Mesenchymal stem cell (in vitro differentiated cells and primary cell): ENCODE data around the gene RB1.

Source experiments
- DNase-seq: peaks from one replicate; pipeline ENCODE4 v3.0.0-alpha.2; 2013
- H2AFZ ChIP-seq: one replicate; pipeline ENCODE4 v1.6.1; 2013; ENCODE audit warnings: low read depth, mild to moderate bottlenecking, control low read depth, inconsistent platforms, low read length, moderate library complexity
- H2AK5ac ChIP-seq: 2 replicates; pipeline ENCODE4 v1.6.1; 2013; ENCODE audit warnings: low read length, moderate library complexity, mild to moderate bottlenecking, inconsistent platforms; ENCODE audit not compliant: severe bottlenecking
- H2BK120ac ChIP-seq: one replicate; pipeline ENCODE4 v1.6.1; 2013; ENCODE audit warnings: low read depth, mild to moderate bottlenecking, inconsistent platforms, low read length, moderate library complexity
- H2BK12ac ChIP-seq, 2 experiments: one replicate each; pipeline ENCODE4 v1.6.1; 2013; ENCODE audit warnings: inconsistent platforms in 2 of 2, low read length in 2 of 2, mild to moderate bottlenecking in 2 of 2, moderate library complexity in 2 of 2, control low read depth in 1 of 2
- H2BK15ac ChIP-seq: one replicate; pipeline ENCODE4 v1.6.1; 2013; ENCODE audit warnings: mild to moderate bottlenecking, low read depth, inconsistent platforms; ENCODE audit not compliant: poor library complexity, severe bottlenecking
- H2BK5ac ChIP-seq: 2 replicates; pipeline ENCODE4 v1.6.1; 2013; ENCODE audit warnings: low read depth, mild to moderate bottlenecking, low read length, control low read depth, inconsistent platforms; ENCODE audit not compliant: poor library complexity, severe bottlenecking
- H3K14ac ChIP-seq, 2 experiments: one replicate each; pipeline ENCODE4 v1.6.1; 2013; ENCODE audit warnings: inconsistent platforms in 2 of 2, low read length in 2 of 2, control low read depth in 1 of 2, mild to moderate bottlenecking in 1 of 2, moderate library complexity in 1 of 2
- H3K18ac ChIP-seq, 2 experiments: one replicate each; pipeline ENCODE4 v1.6.1; 2013; ENCODE audit warnings: inconsistent platforms in 2 of 2, low read length in 2 of 2, control low read depth in 1 of 2, low read depth in 1 of 2, mild to moderate bottlenecking in 1 of 2
- H3K23ac ChIP-seq, 2 experiments: one replicate each; pipeline ENCODE4 v1.6.1; 2013; ENCODE audit warnings: inconsistent platforms in 2 of 2, low read length in 2 of 2, mild to moderate bottlenecking in 2 of 2, moderate library complexity in 2 of 2, control low read depth in 1 of 2
- H3K27ac ChIP-seq: 2 replicates; pipeline ENCODE4 v1.5.1; 2013; ENCODE audit warnings: mild to moderate bottlenecking, moderate library complexity, low read length, control low read depth, inconsistent platforms; ENCODE audit not compliant: poor library complexity, severe bottlenecking
- H3K27me3 ChIP-seq, 2 experiments: 2 replicates each; pipeline versions ENCODE4 v1.6.1 to v1.7.0; 2013; ENCODE audit warnings: low read length in 2 of 2, mild to moderate bottlenecking in 2 of 2, moderate library complexity in 2 of 2, control low read depth in 1 of 2, inconsistent platforms in 1 of 2; ENCODE audit not compliant: control insufficient read depth in 1 of 2, insufficient read depth in 1 of 2
- H3K36me3 ChIP-seq, 2 experiments: 2 replicates each; pipeline versions ENCODE4 v1.6.1 to v1.7.0; 2013; ENCODE audit warnings: low read length in 2 of 2, control low read depth in 1 of 2, inconsistent platforms in 1 of 2, low read depth in 1 of 2, mild to moderate bottlenecking in 1 of 2; ENCODE audit not compliant: insufficient read depth in 2 of 2, control insufficient read depth in 1 of 2
- H3K4ac ChIP-seq, 2 experiments: one replicate each; pipeline ENCODE4 v1.6.1; 2013; ENCODE audit warnings: inconsistent platforms in 2 of 2, low read length in 2 of 2, mild to moderate bottlenecking in 2 of 2, moderate library complexity in 2 of 2, control low read depth in 1 of 2, low read depth in 1 of 2
- H3K4me1 ChIP-seq: 2 replicates; pipeline ENCODE4 v1.6.1; 2013; ENCODE audit warnings: low read depth, low read length, control low read depth; ENCODE audit not compliant: control insufficient read depth, insufficient read depth
- H3K4me2 ChIP-seq: 2 replicates; pipeline ENCODE4 v1.6.1; 2013; ENCODE audit warnings: low read length, mild to moderate bottlenecking, inconsistent platforms; ENCODE audit not compliant: poor library complexity, severe bottlenecking
- H3K4me3 ChIP-seq, 2 experiments: 2 replicates each; pipeline versions ENCODE4 v1.5.1 to v1.7.0; 2013; ENCODE audit warnings: low read length in 2 of 2, mild to moderate bottlenecking in 2 of 2, control low read depth in 1 of 2, low read depth in 1 of 2; ENCODE audit not compliant: insufficient read depth in 1 of 2
- H3K79me1 ChIP-seq: replicated peaks from 2 replicates; pipeline ENCODE4 v1.6.1; 2013; ENCODE audit warnings: mild to moderate bottlenecking, control low read depth, low read length, inconsistent platforms; ENCODE audit not compliant: poor library complexity, severe bottlenecking
- H3K9ac ChIP-seq: 2 replicates; pipeline ENCODE4 v1.7.0; 2013; ENCODE audit warnings: mild to moderate bottlenecking, low read length, moderate library complexity
- H3K9me3 ChIP-seq: 2 replicates; pipeline ENCODE4 v1.7.0; 2013; ENCODE audit warnings: mild to moderate bottlenecking, low read length; ENCODE audit not compliant: control insufficient read depth
- H4K8ac ChIP-seq: one replicate; pipeline ENCODE4 v1.6.1; 2013; ENCODE audit warnings: inconsistent platforms, mild to moderate bottlenecking, low read length, moderate library complexity
- H4K91ac ChIP-seq: one replicate; pipeline ENCODE4 v1.6.1; 2013; ENCODE audit warnings: mild to moderate bottlenecking, low read length, inconsistent platforms
- WGBS: methylation state at CpG from one replicate; pipeline ENCODE4 v1.1.7; 2013; ENCODE audit warnings: mixed read lengths; 5-methylcytosine and 5-hydroxymethylcytosine counted together

Gene RB1

GRCh38 chr13:48486362-48486761, 182.8 kb downstream of the RB1 start:
- Histone ChIP-seq H3K23ac (no peak overlapping the region), H3K18ac (no peak overlapping the region), H3K36me3 (peaks cover 0 to 33% of the 10 kb centered on the region in 2 experiments), H2BK5ac (no peak overlapping the region), H3K4ac (no peak overlapping the region), H3K9ac (no peak overlapping the region), H2BK12ac (no peak overlapping the region), H3K9me3 (no peaks in the 10 kb centered on the region), H3K4me2 (no peak overlapping the region), H2AFZ (no peak overlapping the region), H4K91ac (no peak overlapping the region), H2BK120ac (no peak overlapping the region), H3K4me1 (no peaks in the 10 kb centered on the region), H3K4me3 (no peak overlapping the region), H3K79me1 (no peaks in the 10 kb centered on the region), H3K27me3 (no peaks in the 10 kb centered on the region), H2BK15ac (no peak overlapping the region), H3K27ac (no peak overlapping the region), H2AK5ac (no peak overlapping the region), H3K14ac (no peak overlapping the region), H4K8ac (no peak overlapping the region)
- DNase-seq, result no peak

- Histone ChIP-seq H3K4ac (no peak overlapping the region), H2AK5ac (no peak overlapping the region), H3K27ac (no peak overlapping the region), H3K9ac (no peak overlapping the region), H2BK5ac (no peak overlapping the region), H4K91ac (no peak overlapping the region), H3K18ac (no peak overlapping the region), H3K36me3 (peaks cover 0 to 28% of the 10 kb centered on the region in 2 experiments), H3K4me3 (no peak overlapping the region), H3K27me3 (no peaks in the 10 kb centered on the region), H2BK15ac (no peak overlapping the region), H3K4me1 (no peaks in the 10 kb centered on the region), H3K4me2 (no peak overlapping the region), H3K79me1 (no peaks in the 10 kb centered on the region), H4K8ac (no peak overlapping the region), H2BK12ac (no peak overlapping the region), H2BK120ac (no peak overlapping the region), H3K9me3 (no peaks in the 10 kb centered on the region), H2AFZ (no peak overlapping the region), H3K14ac (no peak overlapping the region), H3K23ac (no peak overlapping the region)
- no peak for DNase-seq
- 100% methylated on average over 5 of the region's 5 CpGs for WGBS
Observed at GRCh38 chr13:48486836-48487235, 183.3 kb downstream of the RB1 start.

- Histone ChIP-seq H3K27ac (no peak overlapping the region), H4K91ac (no peak overlapping the region), H3K9me3 (no peaks in the 10 kb centered on the region), H3K27me3 (no peaks in the 10 kb centered on the region), H3K4me3 (no peak overlapping the region), H2BK120ac (no peak overlapping the region), H3K36me3 (peaks cover 3 to 17% of the 10 kb centered on the region in 2 experiments), H3K4me1 (no peaks in the 10 kb centered on the region), H4K8ac (no peak overlapping the region), H2BK12ac (no peak overlapping the region), H3K18ac (no peak overlapping the region), H3K23ac (no peak overlapping the region), H3K4ac (no peak overlapping the region), H3K9ac (no peak overlapping the region), H2AK5ac (no peak overlapping the region), H2AFZ (no peak overlapping the region), H2BK15ac (no peak overlapping the region), H2BK5ac (no peak overlapping the region), H3K14ac (no peak overlapping the region), H3K4me2 (no peak overlapping the region), H3K79me1 (no peaks in the 10 kb centered on the region)
- WGBS, result 100% methylated on average over 1 of the region's 2 CpGs
- no peak for DNase-seq
Observed at GRCh38 chr13:48487968-48488367, 184.4 kb downstream of the RB1 start.

- no peak overlapping the region for H2AFZ ChIP-seq
- H2AK5ac ChIP-seq, result no peak overlapping the region
- H3K9ac ChIP-seq, result no peak overlapping the region
- no peak overlapping the region for H2BK120ac ChIP-seq
- no peak overlapping the region for H4K91ac ChIP-seq
- H3K9me3 ChIP-seq, result no peaks in the 10 kb centered on the region
- no peak overlapping the region for H3K18ac ChIP-seq
- no peak for DNase-seq
- no peak overlapping the region for H3K23ac ChIP-seq
- no peaks in the 10 kb centered on the region for H3K27me3 ChIP-seq
- no peak overlapping the region for H3K4me3 ChIP-seq
- H3K4ac ChIP-seq, result no peak overlapping the region
- H3K79me1 ChIP-seq, result no peaks in the 10 kb centered on the region
- no peak overlapping the region for H2BK5ac ChIP-seq
- H2BK15ac ChIP-seq, result no peak overlapping the region
- H3K27ac ChIP-seq, result no peak overlapping the region
- H3K4me1 ChIP-seq, result no peaks in the 10 kb centered on the region
- H3K14ac ChIP-seq, result no peak overlapping the region
- no peak overlapping the region for H2BK12ac ChIP-seq
- no peak overlapping the region for H3K4me2 ChIP-seq
- H4K8ac ChIP-seq, result no peak overlapping the region
- peaks cover 6 to 10% of the 10 kb centered on the region in 2 experiments for H3K36me3 ChIP-seq
Observed at GRCh38 chr13:48488995-48489394, 185.4 kb downstream of the RB1 start.
